IgD-negative memory B cell (primary cell): Measurements from ENCODE around the gene DNASE1L2. TPM values are rescaled to one million over a fixed set of nuclear protein-coding genes. Genes with fewer than 3 reads are reported as not detected.
A peak's percentile ranks its signal among the peaks of the same experiment; 100 is the strongest.

Source experiments
- H3K27ac Mint-ChIP-seq, 3 donors: one replicate each; pipeline ENCODE4 v1.8.0; 2020 to 2022; ENCODE audit warnings: mild to moderate bottlenecking in 3 of 3, mixed read lengths in 3 of 3, moderate library complexity in 1 of 3
- H3K27me3 Mint-ChIP-seq: one replicate; pipeline ENCODE4 v1.8.0; 2021; ENCODE audit warnings: mixed read lengths
- H3K36me3 Mint-ChIP-seq: one replicate; pipeline ENCODE4 v1.8.0; 2020; ENCODE audit warnings: mild to moderate bottlenecking, mixed read lengths
- H3K4me1 Mint-ChIP-seq, 3 donors: one replicate each; pipeline ENCODE4 v1.8.0; 2020 to 2022; ENCODE audit warnings: mixed read lengths in 3 of 3, mild to moderate bottlenecking in 1 of 3
- H3K4me3 Mint-ChIP-seq, 4 donors: one replicate each; pipeline ENCODE4 v1.8.0; 2020 to 2022; ENCODE audit warnings: mild to moderate bottlenecking in 4 of 4, mixed read lengths in 4 of 4, moderate library complexity in 3 of 4
- H3K9me3 Mint-ChIP-seq, 3 donors: one replicate each; pipeline ENCODE4 v1.8.0; 2020 to 2021; ENCODE audit warnings: mixed read lengths in 3 of 3, mild to moderate bottlenecking in 1 of 3
- polyA plus RNA-seq: library from polyadenylated mRNA; unstranded; fragments of 300-500 nt; fragmentation: Illumina TruSeq; gene quantifications from one replicate; pipeline ENCODE4 v1.2.3, GENCODE V29; 2021

DNASE1L2 gene, protein sequence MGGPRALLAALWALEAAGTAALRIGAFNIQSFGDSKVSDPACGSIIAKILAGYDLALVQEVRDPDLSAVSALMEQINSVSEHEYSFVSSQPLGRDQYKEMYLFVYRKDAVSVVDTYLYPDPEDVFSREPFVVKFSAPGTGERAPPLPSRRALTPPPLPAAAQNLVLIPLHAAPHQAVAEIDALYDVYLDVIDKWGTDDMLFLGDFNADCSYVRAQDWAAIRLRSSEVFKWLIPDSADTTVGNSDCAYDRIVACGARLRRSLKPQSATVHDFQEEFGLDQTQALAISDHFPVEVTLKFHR
- not detected for polyA plus RNA-seq

DNA sequence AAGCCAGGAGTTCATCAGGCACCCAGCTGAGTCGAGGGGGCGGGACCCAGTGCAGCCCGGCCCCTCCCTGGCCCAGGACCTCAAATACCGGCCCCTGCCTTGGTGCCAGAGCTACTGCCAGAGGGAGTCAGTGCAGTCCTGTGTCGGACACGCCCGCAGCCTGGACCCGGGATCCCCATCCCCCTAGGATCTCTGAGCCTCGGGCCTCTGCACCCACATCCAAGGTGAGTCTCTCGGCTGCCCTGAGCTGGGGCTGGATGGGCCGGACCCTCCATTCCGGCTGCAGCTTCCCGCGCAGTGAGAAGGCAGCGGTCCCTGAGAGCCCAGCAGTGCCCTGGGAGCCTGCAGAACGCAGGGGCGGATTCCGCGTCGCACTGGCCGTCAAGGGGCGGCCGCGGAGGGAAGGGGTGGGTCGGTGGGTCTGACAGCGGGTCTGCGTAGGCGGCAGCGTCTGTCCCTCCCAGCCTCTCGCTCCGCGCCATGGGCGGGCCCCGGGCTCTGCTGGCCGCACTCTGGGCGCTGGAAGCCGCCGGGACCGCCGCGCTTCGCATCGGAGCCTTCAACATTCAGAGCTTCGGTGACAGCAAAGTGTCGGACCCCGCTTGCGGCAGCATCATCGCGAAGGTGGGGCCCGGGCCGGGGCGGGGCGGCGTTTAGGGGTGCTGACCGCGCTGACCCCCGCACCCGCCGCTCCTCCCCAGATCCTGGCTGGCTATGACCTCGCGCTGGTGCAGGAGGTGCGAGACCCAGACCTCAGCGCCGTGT, at the start of gene DNASE1L2:
Gene DNASE1L2 (plus strand): TSS at position 108 of the 765 bp plus-strand sequence. CDS start 373 bp downstream, at position 481.
- no peak within 1 kb of the TSS for H3K4me3 Mint-ChIP-seq
- H3K27ac Mint-ChIP-seq, result peak within 1 kb of the TSS in 1 of 3 donors; percentile 22
- peaks cover 2% of the 10 kb centered on the region for H3K36me3 Mint-ChIP-seq
- H3K9me3 Mint-ChIP-seq, result no peaks in the 10 kb centered on the region
- H3K4me1 Mint-ChIP-seq, result no peaks in the 10 kb centered on the region
- peaks cover 7% of the 10 kb centered on the region for H3K27me3 Mint-ChIP-seq

DNA sequence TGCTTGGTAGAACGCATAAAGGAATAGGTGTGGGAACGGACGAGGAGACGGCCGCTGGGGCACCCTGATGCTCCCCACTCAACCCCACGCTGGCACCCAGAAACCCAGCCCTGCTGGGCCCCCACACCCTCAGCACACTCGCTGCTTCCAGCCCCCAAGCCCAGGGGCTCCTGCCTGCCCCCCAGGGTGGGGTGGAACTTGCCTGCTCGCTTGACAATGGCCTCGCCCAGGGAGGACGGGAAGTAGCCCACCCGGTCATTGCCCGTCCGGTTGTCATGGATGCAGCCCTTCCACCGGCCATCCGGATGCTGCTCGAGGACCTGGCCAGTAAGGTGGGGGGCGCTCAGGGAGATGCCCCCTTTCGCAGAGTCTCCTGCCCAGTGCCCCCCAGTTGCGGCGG, 49.7 kb upstream of the DNASE1L2 start:
- no peaks in the 10 kb centered on the region for H3K9me3 Mint-ChIP-seq
- no peaks in the 10 kb centered on the region for H3K36me3 Mint-ChIP-seq
- peaks cover 0 to 4% (median 2%) of the 10 kb centered on the region in 3 donors for H3K4me1 Mint-ChIP-seq
- H3K27ac Mint-ChIP-seq, result no peak overlapping the region
- H3K4me3 Mint-ChIP-seq, result no peak overlapping the region
- H3K27me3 Mint-ChIP-seq, result peaks cover 3% of the 10 kb centered on the region

DNA sequence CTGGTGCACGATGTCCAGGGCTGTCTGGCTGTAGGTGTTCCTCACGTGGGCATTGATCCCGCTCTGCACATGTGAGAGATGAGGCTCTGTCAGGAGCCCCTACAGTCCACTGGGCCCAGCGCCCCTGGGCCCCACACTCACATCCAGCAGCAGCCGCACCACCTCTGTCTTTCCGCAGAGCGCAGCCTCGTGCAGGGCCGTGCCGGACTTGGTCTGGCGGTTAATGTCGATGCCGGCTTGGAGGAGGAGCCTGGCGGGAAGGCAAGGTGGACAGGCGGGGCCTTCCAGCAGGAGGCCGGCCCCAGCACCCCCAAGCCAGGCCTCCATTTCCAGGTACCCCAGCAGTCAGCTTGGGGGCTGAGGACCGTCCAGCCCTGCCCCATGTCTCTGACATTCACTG, 49.0 kb upstream of the DNASE1L2 start:
- Mint-ChIP-seq H3K4me3 (no peak overlapping the region), H3K27me3 (peaks cover 3% of the 10 kb centered on the region), H3K9me3 (no peaks in the 10 kb centered on the region), H3K4me1 (peaks cover 0 to 4% (median 2%) of the 10 kb centered on the region in 3 donors), H3K27ac (no peak overlapping the region), H3K36me3 (no peaks in the 10 kb centered on the region)

DNA sequence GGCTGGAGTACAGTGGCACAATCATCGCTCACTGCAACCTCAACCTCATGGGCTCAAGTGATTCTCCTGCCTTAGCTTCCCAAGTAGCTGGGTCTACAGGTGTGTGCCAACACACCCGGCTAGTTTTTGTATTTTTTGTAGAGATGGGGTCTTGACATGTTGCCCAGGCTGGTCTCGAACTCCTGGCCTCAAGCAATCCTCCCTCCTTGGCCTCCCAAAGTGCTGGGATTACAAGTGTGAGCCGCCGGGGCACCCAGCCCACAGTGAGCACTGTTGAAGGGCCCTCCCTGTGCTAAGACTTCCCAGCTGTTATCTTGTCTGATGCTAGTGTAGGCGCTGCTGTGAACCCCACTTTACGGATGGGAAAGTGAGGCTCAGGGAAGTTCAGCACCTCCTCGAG, 47.8 kb upstream of the DNASE1L2 start:
- no peaks in the 10 kb centered on the region for H3K9me3 Mint-ChIP-seq

DNA sequence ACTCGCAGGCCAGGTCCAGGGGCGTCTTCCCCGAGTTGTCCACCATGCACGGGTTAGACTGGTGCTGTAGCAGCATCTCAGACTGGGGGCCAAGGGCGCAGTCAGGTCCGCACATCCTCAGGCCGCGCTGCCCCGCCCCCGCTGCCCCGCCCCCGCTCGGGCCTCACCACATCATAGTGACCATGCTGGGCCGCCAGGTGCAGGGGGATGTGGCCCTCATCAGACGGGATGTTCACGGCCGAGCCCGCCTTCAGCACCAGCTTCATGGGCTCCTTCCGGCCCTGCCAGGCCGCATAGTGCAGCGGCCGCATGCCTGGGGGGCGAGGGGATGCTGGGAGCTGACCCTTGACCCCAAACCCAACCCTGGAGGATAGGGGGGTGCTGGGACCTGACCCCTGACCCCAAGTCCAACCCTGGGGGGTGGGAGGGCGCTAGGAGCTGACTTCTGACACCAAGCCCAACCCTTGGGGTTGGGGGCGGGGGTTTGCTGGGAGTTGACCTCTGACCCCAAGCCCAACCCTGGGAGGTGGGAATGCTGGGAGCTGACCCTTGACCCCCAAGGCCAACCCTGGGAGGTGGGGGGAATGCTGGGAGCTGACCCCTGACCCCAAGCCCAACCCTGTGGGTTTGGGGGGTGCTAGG, 46.9 kb upstream of the DNASE1L2 start:
- Mint-ChIP-seq H3K4me3 (no peak overlapping the region), H3K27me3 (peaks cover 8% of the 10 kb centered on the region), H3K4me1 (peaks cover 0 to 2% (median 0%) of the 10 kb centered on the region in 3 donors), H3K36me3 (peaks cover 1% of the 10 kb centered on the region), H3K27ac (no peak overlapping the region), H3K9me3 (no peaks in the 10 kb centered on the region)

More for the DNA sequence above, 47.8 kb upstream of the DNASE1L2 start:
- H3K36me3 Mint-ChIP-seq, result peaks cover 1% of the 10 kb centered on the region
- peaks cover 0 to 4% (median 2%) of the 10 kb centered on the region in 3 donors for H3K4me1 Mint-ChIP-seq
- H3K4me3 Mint-ChIP-seq, result no peak overlapping the region
- H3K27ac Mint-ChIP-seq, result no peak overlapping the region
- peaks cover 6% of the 10 kb centered on the region for H3K27me3 Mint-ChIP-seq

DNA sequence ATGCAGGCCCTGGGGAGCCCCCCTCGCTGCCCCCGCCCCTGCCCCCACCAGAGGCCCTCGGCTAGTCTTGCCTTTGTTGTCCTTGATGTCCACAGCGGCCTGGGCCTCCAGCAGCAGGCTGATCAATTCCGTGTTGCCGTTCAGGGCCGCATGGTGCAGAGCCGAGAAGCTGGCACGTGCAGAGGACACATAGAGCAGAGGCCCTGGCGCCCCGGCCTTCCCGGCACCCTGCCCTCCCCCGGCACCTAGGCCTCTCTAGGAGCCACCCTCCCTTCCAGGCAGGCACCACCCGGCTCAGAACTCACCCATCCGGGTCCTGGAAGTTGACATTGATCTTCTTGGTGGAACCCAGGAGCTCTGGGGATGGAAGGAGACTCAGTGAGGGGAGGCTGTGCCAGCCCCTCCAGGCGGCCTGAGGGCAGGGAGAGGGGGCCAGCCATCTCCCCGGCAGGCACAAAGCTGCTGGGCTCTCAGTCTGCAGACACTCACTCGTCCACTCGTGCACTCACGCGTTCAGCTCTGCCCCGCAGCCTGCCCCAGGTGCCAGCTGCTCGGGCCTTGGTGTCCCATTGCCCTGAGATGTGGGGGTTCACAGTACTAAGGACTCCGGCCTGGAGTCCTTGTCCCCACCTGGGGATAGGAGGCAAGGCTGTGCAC, 46.1 kb upstream of the DNASE1L2 start:
- Mint-ChIP-seq H3K4me1 (peaks cover 0 to 3% (median 3%) of the 10 kb centered on the region in 3 donors), H3K27ac (no peak overlapping the region), H3K36me3 (peaks cover 1% of the 10 kb centered on the region), H3K27me3 (peaks cover 15% of the 10 kb centered on the region), H3K9me3 (no peaks in the 10 kb centered on the region), H3K4me3 (no peak overlapping the region)

DNA sequence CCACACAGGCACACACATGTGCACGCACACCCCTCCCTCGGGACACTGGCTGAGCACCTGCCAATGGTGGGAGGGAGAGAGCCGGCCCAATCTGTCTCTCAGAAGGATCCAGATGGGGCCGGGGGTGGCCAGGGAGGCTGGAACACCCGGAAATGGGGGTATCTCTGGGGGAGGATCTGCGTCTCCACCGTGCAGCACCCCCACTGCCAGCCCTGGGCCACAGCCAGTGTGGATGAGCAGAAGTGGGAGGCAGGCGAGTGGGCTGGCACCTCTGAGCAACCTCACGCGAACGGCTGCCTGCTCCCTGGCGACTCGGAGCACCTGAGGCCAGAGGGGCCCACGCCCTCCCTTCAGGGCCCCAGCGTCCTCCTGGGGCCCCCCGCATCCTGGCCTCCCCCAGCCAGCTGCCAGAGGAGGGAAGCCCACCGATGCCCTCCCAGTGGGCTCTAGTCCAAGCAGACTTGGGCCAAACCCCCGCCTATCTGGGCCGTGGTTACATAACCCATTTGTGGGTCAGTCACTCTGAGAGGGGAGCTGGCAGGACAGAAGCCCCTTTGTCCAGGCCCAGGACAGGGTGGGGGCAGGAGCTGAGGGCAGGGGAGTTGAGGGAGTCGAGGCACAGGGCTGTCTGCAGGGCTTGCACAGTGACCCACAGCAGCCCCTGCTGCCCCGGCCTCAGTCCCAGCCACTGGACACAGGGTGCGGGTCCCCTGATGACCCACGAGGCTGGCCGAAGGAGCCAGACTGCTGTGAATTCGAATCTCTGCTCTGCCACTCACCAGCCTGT, 45.4 kb upstream of the DNASE1L2 start:
- H3K4me3 Mint-ChIP-seq, result no peak overlapping the region
- peaks cover 1% of the 10 kb centered on the region for H3K36me3 Mint-ChIP-seq
- no peaks in the 10 kb centered on the region for H3K9me3 Mint-ChIP-seq
- peaks cover 18% of the 10 kb centered on the region for H3K27me3 Mint-ChIP-seq
- H3K27ac Mint-ChIP-seq, result no peak overlapping the region
- peaks cover 0 to 3% (median 3%) of the 10 kb centered on the region in 3 donors for H3K4me1 Mint-ChIP-seq

DNA sequence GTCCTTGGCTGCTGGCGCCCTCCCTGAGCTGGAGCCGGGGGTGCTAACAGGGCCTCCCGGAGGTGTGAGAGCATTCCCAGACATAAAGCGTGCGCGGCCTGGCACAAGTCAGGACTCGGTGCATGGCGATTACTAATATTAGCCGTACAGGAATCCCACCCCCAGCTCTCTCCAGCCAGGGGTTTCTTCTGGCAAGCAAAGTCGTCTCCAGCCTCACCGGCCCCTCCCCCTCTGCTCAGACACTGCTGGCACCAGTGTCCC, 44.9 kb upstream of the DNASE1L2 start:
- Mint-ChIP-seq H3K9me3 (no peaks in the 10 kb centered on the region), H3K27me3 (peaks cover 18% of the 10 kb centered on the region), H3K4me1 (peaks cover 0 to 3% (median 3%) of the 10 kb centered on the region in 3 donors), H3K27ac (no peak overlapping the region), H3K36me3 (peaks cover 1% of the 10 kb centered on the region), H3K4me3 (no peak overlapping the region)

DNA sequence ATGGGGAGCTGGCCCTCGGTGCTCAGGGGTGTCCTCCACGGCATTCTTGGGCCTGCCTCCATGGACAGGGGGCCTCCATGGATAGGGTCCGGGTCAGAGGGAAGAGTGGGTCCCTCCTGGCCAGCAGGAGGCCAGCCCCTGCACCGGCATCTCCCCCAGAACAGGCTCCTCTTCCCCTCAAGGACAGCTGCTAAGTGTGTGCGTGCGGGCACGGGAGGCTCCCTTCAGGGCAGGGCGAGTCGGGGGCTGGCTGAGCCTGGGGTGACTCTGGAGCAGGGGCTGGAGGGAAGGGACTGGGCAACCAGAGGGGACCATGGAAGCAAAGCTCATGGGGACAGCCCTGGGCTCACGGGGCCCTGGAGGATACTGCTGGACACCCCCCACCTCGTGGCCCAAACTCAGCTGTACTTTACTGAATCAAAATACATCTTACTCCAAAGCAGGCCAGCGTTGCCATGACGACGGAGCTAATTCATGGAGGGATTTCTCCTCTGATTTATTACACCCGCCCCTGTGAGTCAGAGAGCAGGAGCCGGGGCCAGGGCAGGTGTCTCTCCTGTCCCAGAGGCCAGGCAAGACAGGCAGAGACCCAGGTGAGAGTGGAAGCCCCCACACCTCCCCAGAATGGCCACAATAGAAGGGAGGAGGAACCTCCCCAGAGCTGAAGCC, 41.9 kb upstream of the DNASE1L2 start:
- Mint-ChIP-seq H3K27ac (peak overlapping the region in 1 of 3 donors; percentile 30), H3K36me3 (peaks cover 1% of the 10 kb centered on the region), H3K27me3 (peaks cover 31% of the 10 kb centered on the region), H3K9me3 (no peaks in the 10 kb centered on the region), H3K4me3 (peak overlapping the region in 2 of 4 donors; percentile 30 to 89), H3K4me1 (peaks cover 0 to 3% (median 3%) of the 10 kb centered on the region in 3 donors)

DNA sequence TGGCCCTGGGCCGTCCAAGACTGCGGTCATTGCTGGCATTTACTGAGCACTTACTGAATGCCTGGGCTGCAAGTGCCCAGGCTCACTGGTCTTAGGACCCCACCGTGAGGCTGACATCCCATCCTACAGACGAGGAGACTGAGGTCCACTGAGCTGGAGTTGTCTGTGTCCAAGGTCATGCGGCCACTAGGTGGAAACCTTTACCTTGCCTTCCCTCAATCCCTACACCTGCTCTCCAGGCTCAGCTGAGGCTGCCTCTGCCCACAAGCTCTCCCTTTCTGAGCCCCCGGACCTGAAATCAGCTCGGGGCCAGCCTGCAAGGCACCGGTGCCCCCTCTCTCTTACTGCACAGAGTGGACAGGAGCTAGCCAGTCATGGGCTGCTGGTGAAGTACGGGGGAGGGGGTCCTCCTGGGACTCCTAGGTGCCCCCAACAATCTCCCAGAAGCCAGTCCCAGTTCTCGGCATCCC, 41.4 kb upstream of the DNASE1L2 start:
- Mint-ChIP-seq H3K27ac (peak overlapping the region in 1 of 3 donors; percentile 30), H3K4me1 (peaks cover 0 to 3% (median 3%) of the 10 kb centered on the region in 3 donors), H3K9me3 (no peaks in the 10 kb centered on the region), H3K4me3 (peak overlapping the region; percentile 30 to 89 (median 51)), H3K36me3 (peaks cover 1% of the 10 kb centered on the region), H3K27me3 (peaks cover 31% of the 10 kb centered on the region)

DNA sequence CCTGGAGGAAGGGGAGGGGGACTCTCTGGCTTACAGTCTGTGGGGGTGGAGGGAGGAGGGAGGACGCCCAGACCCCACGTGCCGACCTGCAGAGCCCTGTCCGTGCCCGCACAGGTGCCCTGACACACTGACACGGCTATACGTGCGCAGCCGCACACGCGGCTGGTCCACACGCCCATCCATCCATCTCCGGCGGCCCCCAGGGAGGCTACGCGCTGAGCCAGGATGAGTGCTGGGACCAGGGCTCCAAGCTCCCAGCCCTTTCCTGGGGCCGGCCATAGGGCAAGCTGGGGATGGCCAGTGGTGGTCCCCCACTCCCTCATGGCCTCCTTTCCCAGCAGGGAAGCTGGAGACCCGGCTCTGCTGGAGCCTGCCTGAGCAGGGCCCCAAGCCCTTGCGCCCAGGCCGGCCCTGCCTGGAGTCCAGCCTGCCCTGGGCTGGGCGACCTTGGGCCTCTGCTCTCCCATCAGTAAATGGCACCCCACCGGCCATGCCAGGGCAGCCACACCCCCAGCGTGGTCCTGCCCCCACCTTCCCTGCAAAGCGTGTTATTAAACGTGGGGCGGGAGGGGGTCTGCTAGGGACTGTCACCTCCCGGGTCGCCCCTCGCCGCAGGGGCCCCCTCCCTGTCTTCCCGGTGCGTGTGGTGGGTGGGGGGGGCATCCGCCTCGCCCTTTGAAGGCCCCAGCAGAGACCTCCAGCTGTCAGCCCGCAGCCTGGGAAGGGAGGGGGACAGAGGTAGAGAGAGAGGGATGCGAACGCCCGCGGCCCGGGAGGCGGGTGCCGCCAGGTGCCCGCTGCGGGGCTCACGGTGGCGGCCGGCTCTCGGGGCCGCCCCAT, 40.7 kb upstream of the DNASE1L2 start:
- peaks cover 0 to 3% (median 3%) of the 10 kb centered on the region in 3 donors for H3K4me1 Mint-ChIP-seq
- peaks cover 33% of the 10 kb centered on the region for H3K27me3 Mint-ChIP-seq
- H3K27ac Mint-ChIP-seq, result peak overlapping the region in 1 of 3 donors; percentile 30
- peak overlapping the region; percentile 30 to 79 (median 42) for H3K4me3 Mint-ChIP-seq
- H3K9me3 Mint-ChIP-seq, result no peaks in the 10 kb centered on the region
- H3K36me3 Mint-ChIP-seq, result peaks cover 1% of the 10 kb centered on the region

DNA sequence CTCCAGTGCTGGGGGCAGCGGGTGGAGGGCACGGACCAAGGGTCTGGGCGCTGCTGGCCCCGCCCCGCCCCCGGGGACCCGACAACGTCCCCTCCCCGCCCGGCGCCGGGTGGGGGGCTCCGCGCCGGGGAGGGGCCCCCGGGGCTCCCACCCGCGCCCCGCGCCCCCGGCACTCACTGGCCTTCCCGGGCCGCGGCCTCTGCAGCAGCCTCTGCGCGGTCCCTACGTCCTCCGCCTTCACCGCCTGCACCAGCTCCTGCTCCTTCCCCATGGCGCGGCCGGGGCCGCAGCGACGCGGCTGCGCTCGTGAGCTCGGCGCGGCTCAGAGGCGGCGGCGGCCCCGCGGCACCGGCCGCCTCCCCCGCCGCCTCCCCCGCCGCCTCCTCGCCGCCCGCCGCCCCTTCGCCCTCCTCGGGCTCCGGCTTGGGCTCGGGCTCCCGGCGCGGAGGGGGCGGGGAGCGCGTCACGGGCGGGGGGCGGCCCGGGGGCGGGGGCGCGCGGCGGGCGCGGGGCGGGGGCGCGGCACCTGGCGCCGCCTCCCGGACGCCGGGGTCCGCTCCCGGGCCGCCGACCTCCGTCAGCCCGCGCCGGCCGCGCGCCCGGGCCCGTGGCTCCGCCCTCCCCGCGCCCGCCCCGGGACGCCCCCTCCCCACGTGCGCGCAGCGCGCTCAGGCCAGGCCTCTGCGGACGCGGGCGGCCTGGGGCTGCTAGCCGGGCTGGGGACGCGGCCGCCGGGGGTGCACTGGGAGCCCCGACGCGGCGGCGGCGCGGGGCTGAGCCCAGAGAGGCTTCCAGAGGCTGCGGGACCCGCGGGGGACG, 39.9 kb upstream of the DNASE1L2 start, which contains the start of gene CASKIN1:
Gene CASKIN1 (minus strand): TSS at position 444 of the 819 bp plus-strand sequence. CDS start 173 bp downstream, at position 271.
- peak within 1 kb of the TSS in 3 of 4 donors; percentile 41 to 79 (median 70) for H3K4me3 Mint-ChIP-seq
- H3K9me3 Mint-ChIP-seq, result no peaks in the 10 kb centered on the region
- no peak within 1 kb of the TSS for H3K27ac Mint-ChIP-seq
- peaks cover 1% of the 10 kb centered on the region for H3K36me3 Mint-ChIP-seq
- H3K4me1 Mint-ChIP-seq, result peaks cover 0 to 3% (median 3%) of the 10 kb centered on the region in 3 donors
- H3K27me3 Mint-ChIP-seq, result peaks cover 32% of the 10 kb centered on the region
